ENCODE results near the gene CYSRT1. TPM values are rescaled to one million over a fixed set of nuclear protein-coding genes. Genes with fewer than 3 reads are reported as not detected.

Gene CYSRT1
- total and polyA plus RNA-seq, 2 donors (not counting 3 experiments of a cell fraction or from before 2014, with no cell fraction given), result 0.44 to 1.1 TPM

DNA sequence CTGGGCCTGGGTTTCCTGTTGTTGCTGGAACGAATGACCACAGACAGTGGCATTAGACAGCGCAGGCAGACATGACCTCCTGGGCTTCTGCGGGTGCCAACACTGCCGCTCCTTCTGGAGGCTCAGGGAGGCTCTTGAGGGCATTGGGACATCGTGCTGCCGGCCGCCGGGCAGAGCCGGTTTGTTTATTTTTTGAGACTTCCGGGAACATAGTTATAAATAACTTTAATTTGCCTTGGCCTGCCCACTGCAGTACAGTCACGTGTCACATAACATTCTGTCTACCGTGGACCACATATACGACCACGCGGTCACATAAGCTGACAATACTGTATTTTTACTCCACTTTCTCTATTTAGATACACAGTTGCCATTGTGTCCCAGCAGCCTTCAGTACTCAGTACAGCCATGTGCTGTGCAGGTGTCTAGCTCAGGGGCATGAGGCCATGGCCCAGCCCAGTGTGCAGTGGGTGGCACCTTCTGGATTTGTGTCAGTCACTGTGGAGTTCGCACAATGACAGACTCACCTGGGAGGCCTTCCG is 44.3 kb downstream of the CYSRT1 start:
- Histone ChIP-seq H3K4me2 (ENCODE audit: insufficient read depth, low read length) (no peak overlapping the region), H3K36me3 (ENCODE audit: control insufficient read depth in 2 of 2, extremely low read depth in 1 of 2, insufficient read depth in 2 of 2, low read length in 2 of 2) (peaks cover 0 to 35% of the 10 kb centered on the region in 2 experiments), H3K4me1 (ENCODE audit: control insufficient read depth, extremely low read depth, insufficient read depth, low read length) (peaks cover 22% of the 10 kb centered on the region), H4K20me1 (replicated peaks; ENCODE audit: control insufficient read depth, extremely low read depth, insufficient read depth, low read length) (no peaks in the 10 kb centered on the region), H3K27ac (ENCODE audit: insufficient read depth, low read depth, low read length) (peak overlapping the region; percentile 47), H3K9me1 (replicated peaks; ENCODE audit: control insufficient read depth, extremely low read depth, insufficient read depth, low read length) (no peaks in the 10 kb centered on the region), H3K27me3 (ENCODE audit: control insufficient read depth in 2 of 2, insufficient read depth in 2 of 2, low read length in 2 of 2) (no peaks in the 10 kb centered on the region), H3K4me3 (replicated peaks in 1 of 3; ENCODE audit: insufficient read depth in 1 of 3, low read depth in 1 of 3, low read length in 3 of 3) (no peak overlapping the region), H2AFZ (ENCODE audit: low read depth, low read length) (no peak overlapping the region), H3K9ac (replicated peaks; ENCODE audit: extremely low read depth, insufficient read depth, low read length) (no peak overlapping the region), H3K9me3 (replicated peaks; ENCODE audit: control insufficient read depth, insufficient read depth, low read length) (no peaks in the 10 kb centered on the region), H3K79me2 (ENCODE audit: control insufficient read depth, insufficient read depth, low read length) (no peaks in the 10 kb centered on the region)
- FAIRE-seq (peak; percentile 70), DNase-seq (ENCODE audit: low read depth, low spot score) (peak; percentile 46)
- dilution Hi-C loops (cut with MboI; ENCODE audit: extremely low pct_ligation_motif_present, low sequenced_read_pairs) (no loop called here), intact Hi-C loops (cut with micrococcal nuclease) (loop anchor here (1.0 to 2.0 kb wide), 3 partner anchors 8 to 69 kb away; partner anchors contain the start of genes NELFB, TOR4A and TPRN)
- ChIA-PET POLR2A (interaction anchor here (0.8 to 1.4 kb wide), 2 partner anchors 27 to 29 kb away, joined by 5 to 7 read pairs; partner anchors contain the start of gene TUBB4B), CTCF (interaction anchor here (0.9 to 1.3 kb wide), 3 partner anchors 15 to 33 kb away, joined by 3 to 9 read pairs (median 3); partner anchors contain the start of gene NELFB)
- no TSS peak for BruUV-seq (replicated peaks)
- peak; percentile 4 for TF ChIP-seq POLR2AphosphoS5 (IDR thresholded peaks at IDR 0.05; ENCODE audit: insufficient read depth, low read depth, low read length)
- peak; percentile 68 for TF ChIP-seq MAX (IDR thresholded peaks at IDR 0.05; ENCODE audit: insufficient read depth, insufficient read length)
- TF ChIP-seq FOS (IDR thresholded peaks at IDR 0.05; ENCODE audit: borderline replicate concordance, insufficient read depth, low read length), result no peak

DNA sequence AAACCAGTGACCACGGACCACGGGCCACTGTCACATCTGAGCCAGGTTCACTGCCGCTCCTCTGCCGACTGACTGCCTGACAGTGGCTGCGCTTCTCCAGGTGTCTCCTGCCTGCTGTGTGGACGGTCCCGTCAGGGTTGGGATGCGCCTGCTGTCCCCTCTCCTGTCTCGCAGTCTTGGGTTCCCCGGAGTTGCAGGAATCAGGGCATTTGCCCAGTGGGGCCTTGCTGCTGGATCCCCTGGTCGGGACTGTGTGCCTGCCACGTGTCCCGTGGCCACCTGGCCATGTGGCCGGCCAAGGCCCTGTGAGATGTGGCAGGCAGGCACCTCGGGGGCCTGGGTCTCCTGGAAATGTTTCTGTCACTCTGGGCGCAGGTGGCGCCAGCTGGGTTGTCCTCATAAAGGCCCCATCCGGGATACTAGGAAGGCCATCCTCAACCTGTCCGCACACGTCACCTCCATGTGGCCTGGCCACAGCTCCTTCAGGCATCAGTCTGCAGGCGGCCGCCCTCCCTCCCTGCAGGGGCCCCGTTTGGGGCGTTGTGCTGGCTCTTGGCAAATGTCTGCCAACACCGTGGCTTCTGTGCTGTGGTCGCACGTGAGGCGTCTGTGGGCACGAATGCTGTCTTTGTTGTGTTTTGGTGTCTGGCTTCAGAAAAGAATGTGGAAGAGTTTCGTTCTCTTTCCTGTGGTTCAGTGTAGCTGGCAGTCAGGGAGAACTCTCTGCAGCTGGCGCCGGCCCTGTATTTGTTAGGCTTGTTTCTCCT is 46.1 kb downstream of the CYSRT1 start:
- intact Hi-C loops (cut with micrococcal nuclease) (no loop called here), dilution Hi-C loops (cut with MboI; ENCODE audit: extremely low pct_ligation_motif_present, low sequenced_read_pairs) (no loop called here)

More for the DNA sequence above, 46.1 kb downstream of the CYSRT1 start:
- BruUV-seq (replicated peaks), result no TSS peak
- H3K9me1 ChIP-seq (replicated peaks; ENCODE audit: control insufficient read depth, extremely low read depth, insufficient read depth, low read length), result no peaks in the 10 kb centered on the region
- no peaks in the 10 kb centered on the region for H3K79me2 ChIP-seq (ENCODE audit: control insufficient read depth, insufficient read depth, low read length)
- TF ChIP-seq MAX (IDR thresholded peaks at IDR 0.05; ENCODE audit: insufficient read depth, insufficient read length) (no peak), POLR2AphosphoS5 (IDR thresholded peaks at IDR 0.05; ENCODE audit: insufficient read depth, low read depth, low read length) (no peak), EZH2 (IDR thresholded peaks at IDR 0.05; ENCODE audit: borderline replicate concordance, low read depth, low read length, severe bottlenecking) (no peak), GATA2 (IDR thresholded peaks at IDR 0.05; ENCODE audit: insufficient read depth, insufficient read length, low read depth, low read length) (no peak), FOS (IDR thresholded peaks at IDR 0.05; ENCODE audit: borderline replicate concordance, insufficient read depth, low read length) (no peak), POLR2A (IDR thresholded peaks at IDR 0.05; ENCODE audit: low read depth, low read length) (no peak), MYC (IDR thresholded peaks at IDR 0.05; ENCODE audit: low read depth, low read length) (no peak), JUN (IDR thresholded peaks at IDR 0.05; ENCODE audit: borderline replicate concordance, insufficient read depth, insufficient read length, low read depth) (no peak)
- TF ChIP-seq, protein P1, sequence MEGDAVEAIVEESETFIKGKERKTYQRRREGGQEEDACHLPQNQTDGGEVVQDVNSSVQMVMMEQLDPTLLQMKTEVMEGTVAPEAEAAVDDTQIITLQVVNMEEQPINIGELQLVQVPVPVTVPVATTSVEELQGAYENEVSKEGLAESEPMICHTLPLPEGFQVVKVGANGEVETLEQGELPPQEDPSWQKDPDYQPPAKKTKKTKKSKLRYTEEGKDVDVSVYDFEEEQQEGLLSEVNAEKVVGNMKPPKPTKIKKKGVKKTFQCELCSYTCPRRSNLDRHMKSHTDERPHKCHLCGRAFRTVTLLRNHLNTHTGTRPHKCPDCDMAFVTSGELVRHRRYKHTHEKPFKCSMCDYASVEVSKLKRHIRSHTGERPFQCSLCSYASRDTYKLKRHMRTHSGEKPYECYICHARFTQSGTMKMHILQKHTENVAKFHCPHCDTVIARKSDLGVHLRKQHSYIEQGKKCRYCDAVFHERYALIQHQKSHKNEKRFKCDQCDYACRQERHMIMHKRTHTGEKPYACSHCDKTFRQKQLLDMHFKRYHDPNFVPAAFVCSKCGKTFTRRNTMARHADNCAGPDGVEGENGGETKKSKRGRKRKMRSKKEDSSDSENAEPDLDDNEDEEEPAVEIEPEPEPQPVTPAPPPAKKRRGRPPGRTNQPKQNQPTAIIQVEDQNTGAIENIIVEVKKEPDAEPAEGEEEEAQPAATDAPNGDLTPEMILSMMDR (IDR thresholded peaks at IDR 0.05; ENCODE audit: extremely low read depth in 1 of 2, insufficient read depth in 1 of 2, low read depth in 1 of 2, low read length in 2 of 2), result no peak
- no peaks in the 10 kb centered on the region for H3K9me3 ChIP-seq (replicated peaks; ENCODE audit: control insufficient read depth, insufficient read depth, low read length)
- peaks cover 0 to 28% of the 10 kb centered on the region in 2 experiments for H3K36me3 ChIP-seq (ENCODE audit: control insufficient read depth in 2 of 2, extremely low read depth in 1 of 2, insufficient read depth in 2 of 2, low read length in 2 of 2)
- H3K4me2 ChIP-seq (ENCODE audit: insufficient read depth, low read length), result no peak overlapping the region
- POLR2A ChIA-PET, result no interaction called here
- DNase-seq (ENCODE audit: low read depth, low spot score) (no peak), FAIRE-seq (no peak)
- H4K20me1 ChIP-seq (replicated peaks; ENCODE audit: control insufficient read depth, extremely low read depth, insufficient read depth, low read length), result no peaks in the 10 kb centered on the region
- peaks cover 23% of the 10 kb centered on the region for H3K4me1 ChIP-seq (ENCODE audit: control insufficient read depth, extremely low read depth, insufficient read depth, low read length)
- no peaks in the 10 kb centered on the region for H3K27me3 ChIP-seq (ENCODE audit: control insufficient read depth in 2 of 2, insufficient read depth in 2 of 2, low read length in 2 of 2)
- H3K9ac ChIP-seq (replicated peaks; ENCODE audit: extremely low read depth, insufficient read depth, low read length), result no peak overlapping the region
- CTCF ChIA-PET, result no interaction called here
- H2AFZ ChIP-seq (ENCODE audit: low read depth, low read length), result no peak overlapping the region
- H3K4me3 ChIP-seq (replicated peaks in 1 of 3; ENCODE audit: insufficient read depth in 1 of 3, low read depth in 1 of 3, low read length in 3 of 3), result no peak overlapping the region
- no peak overlapping the region for H3K27ac ChIP-seq (ENCODE audit: insufficient read depth, low read depth, low read length)
